ENCODE measurements around the gene MAPKBP1. TPM values are rescaled to one million over a fixed set of nuclear protein-coding genes. Genes with fewer than 3 reads are reported as not detected.

The MAPKBP1 gene
- total and polyA plus RNA-seq, 2 of the 4 experiments (the other 2 are of a cell fraction) = 12.5 to 15.3 TPM

GRCh38 chr15:41797201-41797944 is 23.1 kb downstream of the MAPKBP1 start (continued):
- TF ChIP-seq SMC3 (IDR thresholded peaks at IDR 0.05; ENCODE audit: low read depth, low read length) = no peak

DNA sequence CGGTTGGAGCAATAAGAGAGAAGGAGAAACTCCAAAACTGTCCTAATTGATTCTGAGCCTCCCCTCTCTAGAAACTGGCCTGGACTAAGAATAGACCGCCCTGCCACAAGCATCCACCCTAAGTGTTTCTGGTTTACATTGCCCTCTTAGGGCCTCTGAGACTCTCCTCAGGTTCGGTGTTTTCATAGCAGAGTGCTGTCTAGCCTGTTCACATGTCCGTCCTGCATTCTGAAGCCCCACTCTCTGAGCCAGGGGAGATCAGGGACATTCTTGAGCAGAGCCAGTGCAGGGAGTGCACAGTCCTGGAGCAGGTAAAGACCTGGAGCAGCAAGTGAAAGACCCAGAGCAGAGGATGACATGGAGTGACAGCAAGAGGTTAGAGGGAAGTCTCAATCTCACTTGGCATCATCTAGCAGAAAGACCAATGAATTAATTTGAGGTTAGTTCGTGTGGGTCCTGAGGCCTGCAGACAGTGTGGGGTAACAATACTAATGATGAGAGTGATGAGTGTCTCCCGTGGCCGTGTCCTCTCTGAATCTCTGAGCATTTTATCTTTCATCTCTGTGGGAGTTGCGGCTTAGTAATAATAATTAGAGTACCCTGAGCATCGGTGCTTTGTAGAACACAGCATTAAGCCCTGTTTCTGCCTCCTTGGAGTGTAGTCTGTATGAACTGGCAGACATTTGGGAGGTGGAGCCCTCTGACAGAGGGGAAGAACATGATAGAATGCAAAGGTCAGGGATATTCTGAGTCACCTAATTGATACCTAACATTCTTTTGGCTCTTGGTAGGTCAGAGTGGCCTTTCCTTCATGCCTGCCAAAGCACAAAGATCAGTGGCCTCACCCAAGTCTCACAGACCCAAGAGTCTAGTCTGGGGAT is 24.6 kb downstream of the MAPKBP1 start:
- no peak for DNase-seq
- WGBS, 2 experiments (ENCODE audit: extremely low coverage in 2 of 2, insufficient read length in 1 of 2) = 60% methylated on average over 1 of the region's 9 CpGs; no CpG with 5 or more reads in 1 of the 2 experiments
- H3K23ac ChIP-seq (ENCODE audit: low read depth, low read length) = peak overlapping the region; percentile 60; the same call in 1 of the 2 replicates
- H3K9ac ChIP-seq (ENCODE audit: low read depth, low read length) = no peak overlapping the region
- no TSS peak for BruUV-seq (replicated peaks)
- in situ Hi-C loops (cut with MboI; ENCODE audit: low sequenced_read_pairs) = no loop called here
- H2BK120ac ChIP-seq (ENCODE audit: low read depth, low read length) = peak overlapping the region; percentile 6; the same call in 1 of the 2 replicates
- no peak for TF ChIP-seq RAD21 (IDR thresholded peaks at IDR 0.05; ENCODE audit: low read length)
- peaks cover 10% of the 10 kb centered on the region for H3K36me3 ChIP-seq (ENCODE audit: control insufficient read depth, insufficient read depth, low read length)
- H3K79me1 ChIP-seq (ENCODE audit: low read depth in 1 of 2, low read length in 2 of 2) = peaks cover 34 to 81% of the 10 kb centered on the region in 2 experiments
- H3K4me3 ChIP-seq (ENCODE audit: insufficient read depth, low read depth, low read length) = no peak overlapping the region
- H4K5ac ChIP-seq (ENCODE audit: low read depth, low read length) = no peak overlapping the region
- H2AFZ ChIP-seq (replicated peaks; ENCODE audit: low read length, poor library complexity) = no peak overlapping the region
- H3K4me1 ChIP-seq (ENCODE audit: control insufficient read depth, insufficient read depth, low read length) = peaks cover 16% of the 10 kb centered on the region
- no peaks in the 10 kb centered on the region for H3K9me3 ChIP-seq (ENCODE audit: control insufficient read depth, insufficient read depth, low read length)
- no peak overlapping the region for H3K27ac ChIP-seq (ENCODE audit: insufficient read depth, low read length)
- no peaks in the 10 kb centered on the region for H3K27me3 ChIP-seq (ENCODE audit: control insufficient read depth, insufficient read depth, low read length)
- peaks cover 28% of the 10 kb centered on the region for H3K9me1 ChIP-seq (ENCODE audit: insufficient read depth, low read length)
- no peak overlapping the region for H3K4me2 ChIP-seq (ENCODE audit: low read depth, low read length)
- dilution Hi-C loops (cut with HindIII; ENCODE audit: low sequenced_read_pairs, unreplicated experiment) = no loop called here
- peak overlapping the region; percentile 25 for H3K14ac ChIP-seq (replicated peaks; ENCODE audit: low read depth, low read length)
- H2AK5ac ChIP-seq (ENCODE audit: low read depth, low read length) = no peak overlapping the region
- ChIA-PET POLR2A (ENCODE audit: unreplicated experiment) (no interaction called here), CTCF (no interaction called here)
- H4K20me1 ChIP-seq (ENCODE audit: insufficient read depth, low read length) = no peaks in the 10 kb centered on the region
- no peak overlapping the region for H3K56ac ChIP-seq (ENCODE audit: extremely low read depth, insufficient read depth, low read length)
- no peak overlapping the region for H3K18ac ChIP-seq (ENCODE audit: low read depth, low read length)
- H3K4ac ChIP-seq (ENCODE audit: low read depth, low read length) = peak overlapping the region; percentile 36; the same call in 1 of the 2 replicates
- no peak overlapping the region for H2BK15ac ChIP-seq (ENCODE audit: low read depth, low read length)
- intact Hi-C loops (cut with micrococcal nuclease) = no loop called here
- 0 out of 2 replicates have a peak, but pooled peaks have one; percentile 19 for ATAC-seq (ENCODE audit: low read depth)
- no peak overlapping the region for H2AK9ac ChIP-seq (replicated peaks; ENCODE audit: low read depth, low read length, poor library complexity)
- H2BK20ac ChIP-seq (ENCODE audit: low read depth, low read length) = peak overlapping the region; percentile 16; the same call in 1 of the 2 replicates
- 0 out of 2 replicates have a peak overlapping the region, but pooled peaks have one; percentile 1 for H4K91ac ChIP-seq (ENCODE audit: insufficient read depth, low read depth, low read length)
- no peak overlapping the region for H2BK5ac ChIP-seq (ENCODE audit: low read depth, low read length, poor library complexity, severe bottlenecking)
- H4K8ac ChIP-seq (ENCODE audit: low read depth in 2 of 2, low read length in 2 of 2) = no peak overlapping the region
